HCT116 (cell line): ENCODE results near the gene HS6ST3. TPM values are rescaled to one million over a fixed set of nuclear protein-coding genes. Genes with fewer than 3 reads are reported as not detected.

Experiments
- ATAC-seq: fragments of 200-7000 bp; cut with Tn5 transposase; 2 replicates; pipeline ENCODE4 v1.9.1; 2020; ENCODE audit warnings: mild to moderate bottlenecking, moderate library complexity
- BruUV-seq: library from RNA; stranded (reverse); fragments of 400-500 nt; replicated peaks from 2 replicates; lab custom pipeline; 2021; lab: Mats Ljungman, UMichigan
- CTCF ChIA-PET: fragments of 300-600 bp; sonication (Branson Sonifier 250); formaldehyde crosslinking; loops from one replicate; lab custom pipeline; 2021; ENCODE audit warnings: antibody characterized with exemption; lab: Charles Lee
- POLR2A ChIA-PET: fragments of 300-600, 350-600 bp; sonication (Branson Sonifier 250); formaldehyde crosslinking; loops from one replicate; lab custom pipeline; 2021; ENCODE audit warnings: antibody characterized with exemption; lab: Charles Lee
- RAD21 ChIA-PET, 2 experiments: fragments of 300-600 bp; sonication (Branson Sonifier 250); formaldehyde crosslinking; loops; one replicate each; lab custom pipeline; 2023; ENCODE audit warnings: low total read pairs in 2 of 2; ENCODE audit not compliant: uncharacterized antibody in 2 of 2, unreplicated experiment in 2 of 2, low non-redundant PET in 1 of 2; lab: Charles Lee
- DNase-seq: peaks from one replicate; pipeline ENCODE4 v3.0.0-alpha.2; 2010; ENCODE audit warnings: low read depth, low spot score
- H2AFZ ChIP-seq: fragments of 200-600 bp; shearing (Covaris generic), sonication (generic); 2 replicates; pipeline ENCODE4 v1.6.1; 2017; ENCODE audit warnings: low read depth, mixed run types, mixed read lengths, antibody characterized with exemption, low read length; ENCODE audit not compliant: poor library complexity, severe bottlenecking
- H3K27ac ChIP-seq: 2 replicates; pipeline ENCODE4 v1.5.1; 2012; ENCODE audit warnings: low read depth, low read length
- H3K27me3 ChIP-seq: fragments of 200-600 bp; sonication (generic); 2 replicates; pipeline ENCODE4 v1.6.1; 2016; ENCODE audit warnings: mixed run types, low read length, mixed read lengths; ENCODE audit not compliant: insufficient read depth
- H3K36me3 ChIP-seq, 2 experiments: fragments of 200-500 bp in 1 of 2; fragments of 200-600 bp in 1 of 2; sonication (Bioruptor generic) in 1 of 2; sonication (generic) in 1 of 2; 2 replicates each; pipeline versions ENCODE4 v1.5.1 to v1.6.1; 2014 to 2016; ENCODE audit warnings: low read length in 2 of 2, inconsistent platforms in 1 of 2, mixed read lengths in 1 of 2, mixed run types in 1 of 2; ENCODE audit not compliant: insufficient read depth in 2 of 2, control insufficient read depth in 1 of 2
- H3K4me1 ChIP-seq, 2 experiments: fragments of 200-600 bp in 1 of 2; sonication (generic) in 1 of 2; 2 replicates each; pipeline versions ENCODE4 v1.5.1 to v1.6.1; 2012 to 2017; ENCODE audit warnings: low read length in 2 of 2, inconsistent platforms in 1 of 2, mild to moderate bottlenecking in 1 of 2, mixed read lengths in 1 of 2, mixed run types in 1 of 2, moderate library complexity in 1 of 2; ENCODE audit not compliant: insufficient read depth in 2 of 2, control insufficient read depth in 1 of 2
- H3K4me2 ChIP-seq: fragments of 200-600 bp; sonication (generic); 2 replicates; pipeline ENCODE4 v1.6.1; 2017; ENCODE audit warnings: mixed run types, low read length, mixed read lengths
- H3K4me3 ChIP-seq, 2 experiments: fragments of 200-600 bp in 1 of 2; sonication (generic) in 1 of 2; replicated peaks in 1 of 2; 2 replicates each; pipeline ENCODE4 v1.5.1; 2011 to 2016; ENCODE audit warnings: low read length in 2 of 2, control low read depth in 1 of 2, low read depth in 1 of 2, mild to moderate bottlenecking in 1 of 2, mixed read lengths in 1 of 2, mixed run types in 1 of 2
- H3K79me2 ChIP-seq: fragments of 200-600 bp; sonication (generic); 2 replicates; pipeline ENCODE4 v1.6.1; 2017; ENCODE audit warnings: mild to moderate bottlenecking, mixed run types, low read length, moderate library complexity, mixed read lengths; ENCODE audit not compliant: insufficient read depth
- H3K9ac ChIP-seq: fragments of 200-600 bp; sonication (generic); 2 replicates; pipeline ENCODE4 v1.6.1; 2016; ENCODE audit warnings: low read length, mixed read lengths
- H3K9me2 ChIP-seq: fragments of 200-600 bp; sonication (generic), shearing (Covaris generic); 2 replicates; pipeline ENCODE4 v1.6.1; 2017; ENCODE audit warnings: mixed run types, mild to moderate bottlenecking, moderate library complexity; ENCODE audit not compliant: insufficient read depth
- H3K9me3 ChIP-seq, 2 experiments: fragments of 200-500 bp in 1 of 2; fragments of 200-600 bp in 1 of 2; sonication (Bioruptor generic) in 1 of 2; sonication (generic) in 1 of 2; 2 replicates each; pipeline ENCODE4 v1.6.1; 2014 to 2017; ENCODE audit warnings: low read length in 2 of 2, mixed read lengths in 2 of 2, inconsistent platforms in 1 of 2, low read depth in 1 of 2, mild to moderate bottlenecking in 1 of 2, mixed run types in 1 of 2, moderate library complexity in 1 of 2; ENCODE audit not compliant: control insufficient read depth in 1 of 2, insufficient read depth in 1 of 2
- H4K20me1 ChIP-seq: fragments of 200-600 bp; sonication (generic), shearing (Covaris generic); 2 replicates; pipeline ENCODE4 v1.6.1; 2017; ENCODE audit warnings: mixed run types, mild to moderate bottlenecking, moderate library complexity; ENCODE audit not compliant: insufficient read depth
- ATF3 ChIP-seq: IDR thresholded peaks from 2 replicates; pipeline ENCODE4 v1.6.1; 2012
- POLR2AphosphoS5 ChIP-seq: IDR thresholded peaks from 2 replicates; pipeline ENCODE4 v1.6.1; 2011; ENCODE audit warnings: mild to moderate bottlenecking, low read depth, low read length, moderate library complexity
- REST ChIP-seq: IDR thresholded peaks from 2 replicates; pipeline ENCODE4 v1.6.1; 2012; ENCODE audit warnings: low read depth
- SIN3A ChIP-seq: IDR thresholded peaks from 2 replicates; pipeline ENCODE4 v1.6.1; 2012; ENCODE audit warnings: low read depth
- SRF ChIP-seq: IDR thresholded peaks from 2 replicates; pipeline ENCODE4 v1.6.1; 2012; ENCODE audit warnings: low read depth
- intact Hi-C: fragments of 100-400 bp; cut with micrococcal nuclease; formaldehyde crosslinking; loops from 2 replicates; pipeline ENCODE4 v1.10.0; 2022
- total RNA-seq: library from RNA; stranded (reverse); gene quantifications from one replicate; pipeline ENCODE4 v1.2.1, GENCODE V29; 2021; ENCODE audit not compliant: unreplicated experiment

Gene HS6ST3
- total RNA-seq, 1 experiment from 2014 or later: 0.10 TPM

GRCh38 chr13:96858133-96858826 lies 768.4 kb downstream of the HS6ST3 start:
- no peaks in the 10 kb centered on the region for H3K79me2 ChIP-seq
- DNase-seq (no peak), ATAC-seq (no peak)
- ChIA-PET CTCF (no interaction called here), POLR2A (no interaction called here), RAD21 (no interaction called here)
- H2AFZ ChIP-seq: no peak overlapping the region
- no TSS peak for BruUV-seq
- no peaks in the 10 kb centered on the region for H3K9me2 ChIP-seq
- no peak overlapping the region for H3K27ac ChIP-seq
- H3K4me3 ChIP-seq: no peak overlapping the region
- intact Hi-C loops: no loop called here
- H3K9ac ChIP-seq: no peak overlapping the region
- H3K4me2 ChIP-seq: no peak overlapping the region
- peaks cover 13% of the 10 kb centered on the region; the same call in 1 of the 2 replicates for H3K27me3 ChIP-seq
- no peaks in the 10 kb centered on the region for H3K36me3 ChIP-seq
- H3K9me3 ChIP-seq: no peaks in the 10 kb centered on the region
- no peaks in the 10 kb centered on the region for H3K4me1 ChIP-seq
- TF ChIP-seq SIN3A (no peak), POLR2AphosphoS5 (no peak), REST (no peak)
- TF ChIP-seq, all 23 proteins: peak for 0
- H4K20me1 ChIP-seq: no peaks in the 10 kb centered on the region

- Histone ChIP-seq H3K4me3 (no peak overlapping the region), H2AFZ (no peak overlapping the region), H3K9ac (no peak overlapping the region), H3K79me2 (no peaks in the 10 kb centered on the region), H3K4me2 (no peak overlapping the region), H3K9me2 (no peaks in the 10 kb centered on the region), H3K9me3 (no peaks in the 10 kb centered on the region), H4K20me1 (no peaks in the 10 kb centered on the region), H3K4me1 (no peaks in the 10 kb centered on the region), H3K27me3 (peaks cover 13% of the 10 kb centered on the region; the same call in 1 of the 2 replicates), H3K27ac (no peak overlapping the region), H3K36me3 (no peaks in the 10 kb centered on the region)
- CTCF ChIA-PET: interaction anchor here (0.6 kb wide), 1 partner anchor 1672 kb away, joined by 4 read pairs; no protein-coding TSS in a partner anchor
- TF ChIP-seq REST: no peak
- no peak for TF ChIP-seq SRF
- TF ChIP-seq ATF3: no peak
- TF ChIP-seq SIN3A: no peak
- BruUV-seq: no TSS peak
- no peak for ATAC-seq
- no peak for DNase-seq
- POLR2A ChIA-PET: no interaction called here
- RAD21 ChIA-PET: no interaction called here
- intact Hi-C loops: no loop called here
Measured at GRCh38 chr13:96860882-96861281, 771.0 kb downstream of the HS6ST3 start.
